HCT116 (cell line): ENCODE results near the gene PC. TPM values are rescaled to one million over a fixed set of nuclear protein-coding genes. Genes with fewer than 3 reads are reported as not detected.

ENCODE experiments used
- ATAC-seq: fragments of 200-7000 bp; cut with Tn5 transposase; 2 replicates; pipeline ENCODE4 v1.9.1; 2020; ENCODE audit warnings: mild to moderate bottlenecking, moderate library complexity
- BruUV-seq: library from RNA; stranded (reverse); fragments of 400-500 nt; replicated peaks from 2 replicates; lab custom pipeline; 2021; lab: Mats Ljungman, UMichigan
- CTCF ChIA-PET: fragments of 300-600 bp; sonication (Branson Sonifier 250); formaldehyde crosslinking; loops from one replicate; lab custom pipeline; 2021; ENCODE audit warnings: antibody characterized with exemption; lab: Charles Lee
- POLR2A ChIA-PET: fragments of 300-600, 350-600 bp; sonication (Branson Sonifier 250); formaldehyde crosslinking; loops from one replicate; lab custom pipeline; 2021; ENCODE audit warnings: antibody characterized with exemption; lab: Charles Lee
- RAD21 ChIA-PET, 2 experiments: fragments of 300-600 bp; sonication (Branson Sonifier 250); formaldehyde crosslinking; loops; one replicate each; lab custom pipeline; 2023; ENCODE audit warnings: low total read pairs in 2 of 2; ENCODE audit not compliant: uncharacterized antibody in 2 of 2, unreplicated experiment in 2 of 2, low non-redundant PET in 1 of 2; lab: Charles Lee
- DNase-seq: peaks from one replicate; pipeline ENCODE4 v3.0.0-alpha.2; 2010; ENCODE audit warnings: low read depth, low spot score
- H2AFZ ChIP-seq: fragments of 200-600 bp; shearing (Covaris generic), sonication (generic); 2 replicates; pipeline ENCODE4 v1.6.1; 2017; ENCODE audit warnings: low read depth, mixed run types, mixed read lengths, antibody characterized with exemption, low read length; ENCODE audit not compliant: poor library complexity, severe bottlenecking
- H3K27ac ChIP-seq: 2 replicates; pipeline ENCODE4 v1.5.1; 2012; ENCODE audit warnings: low read depth, low read length
- H3K27me3 ChIP-seq: fragments of 200-600 bp; sonication (generic); 2 replicates; pipeline ENCODE4 v1.6.1; 2016; ENCODE audit warnings: mixed run types, low read length, mixed read lengths; ENCODE audit not compliant: insufficient read depth
- H3K36me3 ChIP-seq, 2 experiments: fragments of 200-500 bp in 1 of 2; fragments of 200-600 bp in 1 of 2; sonication (Bioruptor generic) in 1 of 2; sonication (generic) in 1 of 2; 2 replicates each; pipeline versions ENCODE4 v1.5.1 to v1.6.1; 2014 to 2016; ENCODE audit warnings: low read length in 2 of 2, inconsistent platforms in 1 of 2, mixed read lengths in 1 of 2, mixed run types in 1 of 2; ENCODE audit not compliant: insufficient read depth in 2 of 2, control insufficient read depth in 1 of 2
- H3K4me1 ChIP-seq, 2 experiments: fragments of 200-600 bp in 1 of 2; sonication (generic) in 1 of 2; 2 replicates each; pipeline versions ENCODE4 v1.5.1 to v1.6.1; 2012 to 2017; ENCODE audit warnings: low read length in 2 of 2, inconsistent platforms in 1 of 2, mild to moderate bottlenecking in 1 of 2, mixed read lengths in 1 of 2, mixed run types in 1 of 2, moderate library complexity in 1 of 2; ENCODE audit not compliant: insufficient read depth in 2 of 2, control insufficient read depth in 1 of 2
- H3K4me2 ChIP-seq: fragments of 200-600 bp; sonication (generic); 2 replicates; pipeline ENCODE4 v1.6.1; 2017; ENCODE audit warnings: mixed run types, low read length, mixed read lengths
- H3K4me3 ChIP-seq, 2 experiments: fragments of 200-600 bp in 1 of 2; sonication (generic) in 1 of 2; replicated peaks in 1 of 2; 2 replicates each; pipeline ENCODE4 v1.5.1; 2011 to 2016; ENCODE audit warnings: low read length in 2 of 2, control low read depth in 1 of 2, low read depth in 1 of 2, mild to moderate bottlenecking in 1 of 2, mixed read lengths in 1 of 2, mixed run types in 1 of 2
- H3K79me2 ChIP-seq: fragments of 200-600 bp; sonication (generic); 2 replicates; pipeline ENCODE4 v1.6.1; 2017; ENCODE audit warnings: mild to moderate bottlenecking, mixed run types, low read length, moderate library complexity, mixed read lengths; ENCODE audit not compliant: insufficient read depth
- H3K9ac ChIP-seq: fragments of 200-600 bp; sonication (generic); 2 replicates; pipeline ENCODE4 v1.6.1; 2016; ENCODE audit warnings: low read length, mixed read lengths
- H3K9me2 ChIP-seq: fragments of 200-600 bp; sonication (generic), shearing (Covaris generic); 2 replicates; pipeline ENCODE4 v1.6.1; 2017; ENCODE audit warnings: mixed run types, mild to moderate bottlenecking, moderate library complexity; ENCODE audit not compliant: insufficient read depth
- H3K9me3 ChIP-seq, 2 experiments: fragments of 200-500 bp in 1 of 2; fragments of 200-600 bp in 1 of 2; sonication (Bioruptor generic) in 1 of 2; sonication (generic) in 1 of 2; 2 replicates each; pipeline ENCODE4 v1.6.1; 2014 to 2017; ENCODE audit warnings: low read length in 2 of 2, mixed read lengths in 2 of 2, inconsistent platforms in 1 of 2, low read depth in 1 of 2, mild to moderate bottlenecking in 1 of 2, mixed run types in 1 of 2, moderate library complexity in 1 of 2; ENCODE audit not compliant: control insufficient read depth in 1 of 2, insufficient read depth in 1 of 2
- H4K20me1 ChIP-seq: fragments of 200-600 bp; sonication (generic), shearing (Covaris generic); 2 replicates; pipeline ENCODE4 v1.6.1; 2017; ENCODE audit warnings: mixed run types, mild to moderate bottlenecking, moderate library complexity; ENCODE audit not compliant: insufficient read depth
- CBX3 ChIP-seq: IDR thresholded peaks from 2 replicates; pipeline ENCODE4 v1.6.1; 2012; ENCODE audit warnings: low read depth
- CEBPB ChIP-seq: IDR thresholded peaks from 2 replicates; pipeline ENCODE4 v1.6.1; 2012; ENCODE audit warnings: low read depth
- EZH2 ChIP-seq: fragments of 200-600 bp; sonication (generic); IDR thresholded peaks from 2 replicates; pipeline ENCODE4 v1.6.1; 2017; ENCODE audit warnings: antibody characterized with exemption, mixed run types
- EZH2phosphoT487 ChIP-seq: fragments of 200-600 bp; IDR thresholded peaks from 2 replicates; pipeline ENCODE4 v1.6.1; 2018; ENCODE audit warnings: antibody characterized with exemption, borderline replicate concordance
- FOSL1 ChIP-seq: IDR thresholded peaks from 2 replicates; pipeline ENCODE4 v1.6.1; 2012; ENCODE audit warnings: low read depth
- JUND ChIP-seq: IDR thresholded peaks from 2 replicates; pipeline ENCODE4 v1.6.1; 2012
- POLR2AphosphoS5 ChIP-seq: IDR thresholded peaks from 2 replicates; pipeline ENCODE4 v1.6.1; 2011; ENCODE audit warnings: mild to moderate bottlenecking, low read depth, low read length, moderate library complexity
- ZBTB33 ChIP-seq: IDR thresholded peaks from 2 replicates; pipeline ENCODE4 v1.6.1; 2011; ENCODE audit warnings: mild to moderate bottlenecking, low read length, moderate library complexity; ENCODE audit not compliant: insufficient replicate concordance; ENCODE audit errors: extremely low read depth
- ZFX ChIP-seq: fragments of 450-650 bp; IDR thresholded peaks from 2 replicates; pipeline ENCODE4 v1.6.1; 2017
- ZNF274 ChIP-seq: fragments of 200-500 bp; sonication (Bioruptor generic); IDR thresholded peaks from 2 replicates; pipeline ENCODE4 v1.6.1; 2014; ENCODE audit warnings: mild to moderate bottlenecking, low read depth, low read length, inconsistent platforms
- intact Hi-C: fragments of 100-400 bp; cut with micrococcal nuclease; formaldehyde crosslinking; loops from 2 replicates; pipeline ENCODE4 v1.10.0; 2022
- total RNA-seq: library from RNA; stranded (reverse); gene quantifications from one replicate; pipeline ENCODE4 v1.2.1, GENCODE V29; 2021; ENCODE audit not compliant: unreplicated experiment
- TF ChIP-seq, protein P1 (sequence below): IDR thresholded peaks from 2 replicates; pipeline ENCODE4 v1.6.1; 2012; ENCODE audit warnings: low read depth

PC gene
- total RNA-seq, 1 experiment from 2014 or later = 24.1 TPM

DNA sequence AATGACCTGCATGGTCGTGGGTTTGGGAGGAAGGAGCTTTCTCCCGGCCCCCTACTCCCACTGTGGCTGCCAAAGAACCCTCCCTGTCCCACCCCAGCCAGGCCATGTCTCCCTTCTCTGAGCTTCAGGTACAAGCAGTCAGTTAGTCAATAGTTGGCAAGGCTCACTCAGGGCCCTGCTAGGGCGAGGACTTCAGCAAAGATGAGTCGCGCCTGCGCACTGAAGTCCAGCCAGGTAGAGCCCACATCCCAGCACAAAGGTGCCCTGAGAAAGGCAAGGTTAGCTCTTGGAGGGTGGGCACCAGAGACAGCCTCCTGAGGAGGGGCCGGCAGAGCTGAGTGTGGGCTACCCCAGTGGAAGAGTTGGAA, 28.0 kb upstream of the PC start:
- ChIA-PET RAD21 (no interaction called here), CTCF (interaction anchor here (1.7 to 2.6 kb wide), 2 partner anchors 10 to 36 kb away, joined by 6 to 8 read pairs; no protein-coding TSS in a partner anchor), POLR2A (no interaction called here)
- no peaks in the 10 kb centered on the region for H4K20me1 ChIP-seq
- intact Hi-C loops = loop anchor here (5.0 kb wide), 1 partner anchor 36 kb away; the partner anchor contains the start of gene SYT12
- DNase-seq (no peak), ATAC-seq (peak; percentile 33; the same call in 1 of the 2 replicates)
- peaks cover 0 to 4% of the 10 kb centered on the region in 2 experiments; a peak in 1 of 4 replicates for H3K9me3 ChIP-seq
- H3K79me2 ChIP-seq = no peaks in the 10 kb centered on the region
- no peak overlapping the region for H3K9ac ChIP-seq
- H3K9me2 ChIP-seq = no peaks in the 10 kb centered on the region
- H3K27ac ChIP-seq = peak overlapping the region; percentile 29; the same call in 1 of the 2 replicates
- no peak overlapping the region for H3K4me3 ChIP-seq
- peak overlapping the region; percentile 46 for H3K4me2 ChIP-seq
- H3K36me3 ChIP-seq = no peaks in the 10 kb centered on the region
- no peak overlapping the region for H2AFZ ChIP-seq
- H3K27me3 ChIP-seq = no peaks in the 10 kb centered on the region
- no TSS peak for BruUV-seq
- TF ChIP-seq POLR2AphosphoS5 (no peak), ZFX (no peak), ZBTB33 (no peak), ZNF274 (no peak), EZH2 (no peak), CEBPB (no peak), JUND (no peak), FOSL1 (no peak), EZH2phosphoT487 (no peak), CBX3 (no peak)
- TF ChIP-seq, protein P1, sequence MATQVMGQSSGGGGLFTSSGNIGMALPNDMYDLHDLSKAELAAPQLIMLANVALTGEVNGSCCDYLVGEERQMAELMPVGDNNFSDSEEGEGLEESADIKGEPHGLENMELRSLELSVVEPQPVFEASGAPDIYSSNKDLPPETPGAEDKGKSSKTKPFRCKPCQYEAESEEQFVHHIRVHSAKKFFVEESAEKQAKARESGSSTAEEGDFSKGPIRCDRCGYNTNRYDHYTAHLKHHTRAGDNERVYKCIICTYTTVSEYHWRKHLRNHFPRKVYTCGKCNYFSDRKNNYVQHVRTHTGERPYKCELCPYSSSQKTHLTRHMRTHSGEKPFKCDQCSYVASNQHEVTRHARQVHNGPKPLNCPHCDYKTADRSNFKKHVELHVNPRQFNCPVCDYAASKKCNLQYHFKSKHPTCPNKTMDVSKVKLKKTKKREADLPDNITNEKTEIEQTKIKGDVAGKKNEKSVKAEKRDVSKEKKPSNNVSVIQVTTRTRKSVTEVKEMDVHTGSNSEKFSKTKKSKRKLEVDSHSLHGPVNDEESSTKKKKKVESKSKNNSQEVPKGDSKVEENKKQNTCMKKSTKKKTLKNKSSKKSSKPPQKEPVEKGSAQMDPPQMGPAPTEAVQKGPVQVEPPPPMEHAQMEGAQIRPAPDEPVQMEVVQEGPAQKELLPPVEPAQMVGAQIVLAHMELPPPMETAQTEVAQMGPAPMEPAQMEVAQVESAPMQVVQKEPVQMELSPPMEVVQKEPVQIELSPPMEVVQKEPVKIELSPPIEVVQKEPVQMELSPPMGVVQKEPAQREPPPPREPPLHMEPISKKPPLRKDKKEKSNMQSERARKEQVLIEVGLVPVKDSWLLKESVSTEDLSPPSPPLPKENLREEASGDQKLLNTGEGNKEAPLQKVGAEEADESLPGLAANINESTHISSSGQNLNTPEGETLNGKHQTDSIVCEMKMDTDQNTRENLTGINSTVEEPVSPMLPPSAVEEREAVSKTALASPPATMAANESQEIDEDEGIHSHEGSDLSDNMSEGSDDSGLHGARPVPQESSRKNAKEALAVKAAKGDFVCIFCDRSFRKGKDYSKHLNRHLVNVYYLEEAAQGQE = no peak
- H3K4me1 ChIP-seq = peaks cover 62 to 69% of the 10 kb centered on the region in 2 experiments
